K562 (cell line): ENCODE results near the gene FBXO15. TPM values are rescaled to one million over a fixed set of nuclear protein-coding genes. Genes with fewer than 3 reads are reported as not detected.

Source experiments
- ARHGAP35 ChIP-seq: fragments of 450-650 bp; IDR thresholded peaks from 2 replicates; pipeline ENCODE4 v1.6.1; 2018; ENCODE audit not compliant: partially characterized antibody
- FOXA3 ChIP-seq, 2 experiments: fragments of 450-650 bp in 1 of 2; sonication (generic) in 1 of 2; formaldehyde crosslinking; IDR thresholded peaks in 1 of 2; conservative IDR thresholded peaks in 1 of 2; 2 replicates each; pipeline versions ENCODE4 v1.4.0 to v1.8.0; 2020 to 2022; ENCODE audit warnings: mild to moderate bottlenecking in 2 of 2, missing genetic modification reagents in 1 of 2
- ILK ChIP-seq: fragments of 450-650 bp; IDR thresholded peaks from 2 replicates; pipeline ENCODE4 v1.6.1; 2016; ENCODE audit warnings: missing genetic modification characterization, low read depth, mild to moderate bottlenecking, missing compliant biosample characterization, moderate library complexity, borderline replicate concordance
- JUN ChIP-seq, 2 experiments: sonication (generic) in 1 of 2; formaldehyde crosslinking in 1 of 2; IDR thresholded peaks; 2 replicates each; pipeline versions ENCODE4 v1.6.1 to v1.8.0; 2012 to 2022; ENCODE audit warnings: borderline replicate concordance in 2 of 2, mild to moderate bottlenecking in 2 of 2, improper control_type of control experiment in 1 of 2, low read depth in 1 of 2, low read length in 1 of 2, missing genetic modification reagents in 1 of 2
- LARP7 ChIP-seq: fragments of 450-650 bp; IDR thresholded peaks from 2 replicates; pipeline ENCODE4 v1.6.1; 2016
- NR2C1 ChIP-seq, 2 experiments: fragments of 450-650 bp; IDR thresholded peaks; 2 replicates each; pipeline ENCODE4 v1.6.1; 2017; ENCODE audit warnings: mild to moderate bottlenecking in 2 of 2, antibody characterized with exemption in 1 of 2, inconsistent platforms in 1 of 2, missing compliant biosample characterization in 1 of 2, missing genetic modification characterization in 1 of 2
- SIRT6 ChIP-seq: IDR thresholded peaks from one replicate; pipeline ENCODE4 v1.6.1; 2012; ENCODE audit warnings: low read depth, mild to moderate bottlenecking, control low read depth, inconsistent platforms, low read length, moderate library complexity
- SNIP1 ChIP-seq: fragments of 450-650 bp; IDR thresholded peaks from 2 replicates; pipeline ENCODE4 v1.7.1; 2017; ENCODE audit warnings: low read depth, mild to moderate bottlenecking
- ZNF140 ChIP-seq: fragments of 250-450 bp; sonication (Bioruptor Pico); IDR thresholded peaks from 2 replicates; pipeline ENCODE4 v1.8.0; 2021; ENCODE audit warnings: moderate library complexity, mild to moderate bottlenecking, inconsistent platforms
- polyA plus RNA-seq, 8 experiments: library from polyadenylated mRNA; depleted of rRNA in 4 of 8; stranded (reverse) in 5 of 8; unstranded in 3 of 8; fragments of >200 nt; fragmentation: Nextera tagmentation in 2 of 8; fragmentation: Illumina TruSeq in 1 of 8; extraction: Ambion mirVana in 2 of 8; extraction: Trizol in 1 of 8; gene quantifications; 2 replicates each; pipeline versions ENCODE4 v1.2.1 to v1.2.3, GENCODE V29; 2011 to 2014; ENCODE audit warnings: inconsistent platforms in 1 of 8, missing spikeins in 1 of 8
- total RNA-seq, 7 experiments: library from RNA; depleted of rRNA in 6 of 7; stranded (reverse); fragments of >200 nt in 6 of 7; fragmentation: Illumina TruSeq in 2 of 7; extraction: Trizol in 2 of 7; gene quantifications; 2 replicates each; pipeline versions ENCODE4 v1.2.1 to v1.2.3, GENCODE V29; 2011 to 2021; ENCODE audit warnings: low replicate concordance in 1 of 7
- TF ChIP-seq, protein P1 (sequence below): IDR thresholded peaks from 3 replicates; pipeline ENCODE4 v1.6.1; 2011; ENCODE audit warnings: borderline replicate concordance, mild to moderate bottlenecking, moderate library complexity; ENCODE audit not compliant: insufficient read length; ENCODE audit errors: extremely low read depth
- TF ChIP-seq, protein P2 (sequence below): fragments of 150-350 bp; conservative IDR thresholded peaks from 2 replicates; pipeline ENCODE4 v1.6.1; 2014; ENCODE audit warnings: low read length
- TF ChIP-seq, protein P3 (sequence below): fragments of 250-450 bp; sonication (Bioruptor Pico); IDR thresholded peaks from 2 replicates; pipeline ENCODE4 v1.4.0; 2020; ENCODE audit warnings: mild to moderate bottlenecking, moderate library complexity

FBXO15 gene
- total and polyA plus RNA-seq, 9 of the 15 experiments (the other 6 are each of a cell fraction or from before 2014, with no cell fraction given), result 0.07 to 0.43 (median 0.27) TPM; not detected in 1

DNA sequence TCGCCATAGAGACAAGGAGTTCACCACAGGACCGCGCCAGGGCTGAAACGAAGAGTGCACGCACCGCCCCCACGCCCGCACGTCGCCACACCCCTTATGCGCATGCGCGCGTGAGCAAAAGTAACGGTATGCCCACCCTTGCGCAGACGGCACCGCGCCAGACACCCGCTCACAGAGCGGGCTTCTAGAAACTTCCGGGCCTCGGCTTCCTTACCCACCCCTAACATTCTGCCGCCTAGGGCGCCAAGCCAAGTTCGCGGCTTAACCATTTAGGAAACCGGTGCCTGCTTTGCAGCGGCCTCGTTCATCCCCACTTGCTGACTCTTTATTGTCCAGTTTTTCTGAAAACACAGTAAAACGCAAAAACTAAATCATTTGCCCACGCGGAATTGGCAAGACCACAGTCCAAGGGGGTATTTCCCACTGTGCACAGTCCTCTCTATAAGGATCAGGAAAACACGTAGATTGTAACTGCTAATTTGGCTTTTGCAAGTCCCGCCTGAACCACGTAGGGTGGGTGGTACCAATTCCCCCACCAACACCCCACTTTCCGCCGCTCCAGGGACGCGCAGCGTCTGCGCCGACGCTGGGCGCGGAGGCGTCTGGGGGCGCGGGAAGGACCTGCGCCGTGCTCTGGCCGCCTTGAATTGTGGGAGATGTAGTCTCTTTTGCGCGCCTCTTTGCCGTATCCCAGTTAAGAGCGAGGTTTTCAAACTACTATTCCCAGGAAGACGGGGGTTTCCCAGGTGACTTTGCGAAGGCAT is at the start of gene FBXO15, which contains the start of gene TIMM21 (continued):
- TF ChIP-seq, protein P1, sequence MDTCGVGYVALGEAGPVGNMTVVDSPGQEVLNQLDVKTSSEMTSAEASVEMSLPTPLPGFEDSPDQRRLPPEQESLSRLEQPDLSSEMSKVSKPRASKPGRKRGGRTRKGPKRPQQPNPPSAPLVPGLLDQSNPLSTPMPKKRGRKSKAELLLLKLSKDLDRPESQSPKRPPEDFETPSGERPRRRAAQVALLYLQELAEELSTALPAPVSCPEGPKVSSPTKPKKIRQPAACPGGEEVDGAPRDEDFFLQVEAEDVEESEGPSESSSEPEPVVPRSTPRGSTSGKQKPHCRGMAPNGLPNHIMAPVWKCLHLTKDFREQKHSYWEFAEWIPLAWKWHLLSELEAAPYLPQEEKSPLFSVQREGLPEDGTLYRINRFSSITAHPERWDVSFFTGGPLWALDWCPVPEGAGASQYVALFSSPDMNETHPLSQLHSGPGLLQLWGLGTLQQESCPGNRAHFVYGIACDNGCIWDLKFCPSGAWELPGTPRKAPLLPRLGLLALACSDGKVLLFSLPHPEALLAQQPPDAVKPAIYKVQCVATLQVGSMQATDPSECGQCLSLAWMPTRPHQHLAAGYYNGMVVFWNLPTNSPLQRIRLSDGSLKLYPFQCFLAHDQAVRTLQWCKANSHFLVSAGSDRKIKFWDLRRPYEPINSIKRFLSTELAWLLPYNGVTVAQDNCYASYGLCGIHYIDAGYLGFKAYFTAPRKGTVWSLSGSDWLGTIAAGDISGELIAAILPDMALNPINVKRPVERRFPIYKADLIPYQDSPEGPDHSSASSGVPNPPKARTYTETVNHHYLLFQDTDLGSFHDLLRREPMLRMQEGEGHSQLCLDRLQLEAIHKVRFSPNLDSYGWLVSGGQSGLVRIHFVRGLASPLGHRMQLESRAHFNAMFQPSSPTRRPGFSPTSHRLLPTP, result no peak
- TF ChIP-seq ARHGAP35 (no peak), SNIP1 (no peak), ZNF140 (CRISPR knock-in tag) (no peak), JUN (IDR thresholded peaks at IDR 0.05; ENCODE audit: borderline replicate concordance, low read depth, low read length) (0 out of 2 replicates have a peak, but pooled peaks have one; percentile 22), JUN (CRISPR knock-in tag; IDR thresholded peaks at IDR 0.05; ENCODE audit: borderline replicate concordance) (no peak), FOXA3 (CRISPR knock-in tag; conservative IDR thresholded peaks at IDR 0.05 in 1 of 2, IDR thresholded peaks at IDR 0.05 in 1 of 2) (no peak), NR2C1 (IDR thresholded peaks at IDR 0.05) (peak; percentile 18; the same call in 1 of the 2 replicates), NR2C1 (tag; IDR thresholded peaks at IDR 0.05) (peak; percentile 62; the same call in 1 of the 2 replicates), LARP7 (no peak), ILK (no peak), SIRT6 (no peak)
- TF ChIP-seq, protein P2, sequence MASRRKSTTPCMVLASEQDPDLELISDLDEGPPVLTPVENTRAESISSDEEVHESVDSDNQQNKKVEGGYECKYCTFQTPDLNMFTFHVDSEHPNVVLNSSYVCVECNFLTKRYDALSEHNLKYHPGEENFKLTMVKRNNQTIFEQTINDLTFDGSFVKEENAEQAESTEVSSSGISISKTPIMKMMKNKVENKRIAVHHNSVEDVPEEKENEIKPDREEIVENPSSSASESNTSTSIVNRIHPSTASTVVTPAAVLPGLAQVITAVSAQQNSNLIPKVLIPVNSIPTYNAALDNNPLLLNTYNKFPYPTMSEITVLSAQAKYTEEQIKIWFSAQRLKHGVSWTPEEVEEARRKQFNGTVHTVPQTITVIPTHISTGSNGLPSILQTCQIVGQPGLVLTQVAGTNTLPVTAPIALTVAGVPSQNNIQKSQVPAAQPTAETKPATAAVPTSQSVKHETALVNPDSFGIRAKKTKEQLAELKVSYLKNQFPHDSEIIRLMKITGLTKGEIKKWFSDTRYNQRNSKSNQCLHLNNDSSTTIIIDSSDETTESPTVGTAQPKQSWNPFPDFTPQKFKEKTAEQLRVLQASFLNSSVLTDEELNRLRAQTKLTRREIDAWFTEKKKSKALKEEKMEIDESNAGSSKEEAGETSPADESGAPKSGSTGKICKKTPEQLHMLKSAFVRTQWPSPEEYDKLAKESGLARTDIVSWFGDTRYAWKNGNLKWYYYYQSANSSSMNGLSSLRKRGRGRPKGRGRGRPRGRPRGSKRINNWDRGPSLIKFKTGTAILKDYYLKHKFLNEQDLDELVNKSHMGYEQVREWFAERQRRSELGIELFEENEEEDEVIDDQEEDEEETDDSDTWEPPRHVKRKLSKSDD, result no peak
- TF ChIP-seq, protein P3, sequence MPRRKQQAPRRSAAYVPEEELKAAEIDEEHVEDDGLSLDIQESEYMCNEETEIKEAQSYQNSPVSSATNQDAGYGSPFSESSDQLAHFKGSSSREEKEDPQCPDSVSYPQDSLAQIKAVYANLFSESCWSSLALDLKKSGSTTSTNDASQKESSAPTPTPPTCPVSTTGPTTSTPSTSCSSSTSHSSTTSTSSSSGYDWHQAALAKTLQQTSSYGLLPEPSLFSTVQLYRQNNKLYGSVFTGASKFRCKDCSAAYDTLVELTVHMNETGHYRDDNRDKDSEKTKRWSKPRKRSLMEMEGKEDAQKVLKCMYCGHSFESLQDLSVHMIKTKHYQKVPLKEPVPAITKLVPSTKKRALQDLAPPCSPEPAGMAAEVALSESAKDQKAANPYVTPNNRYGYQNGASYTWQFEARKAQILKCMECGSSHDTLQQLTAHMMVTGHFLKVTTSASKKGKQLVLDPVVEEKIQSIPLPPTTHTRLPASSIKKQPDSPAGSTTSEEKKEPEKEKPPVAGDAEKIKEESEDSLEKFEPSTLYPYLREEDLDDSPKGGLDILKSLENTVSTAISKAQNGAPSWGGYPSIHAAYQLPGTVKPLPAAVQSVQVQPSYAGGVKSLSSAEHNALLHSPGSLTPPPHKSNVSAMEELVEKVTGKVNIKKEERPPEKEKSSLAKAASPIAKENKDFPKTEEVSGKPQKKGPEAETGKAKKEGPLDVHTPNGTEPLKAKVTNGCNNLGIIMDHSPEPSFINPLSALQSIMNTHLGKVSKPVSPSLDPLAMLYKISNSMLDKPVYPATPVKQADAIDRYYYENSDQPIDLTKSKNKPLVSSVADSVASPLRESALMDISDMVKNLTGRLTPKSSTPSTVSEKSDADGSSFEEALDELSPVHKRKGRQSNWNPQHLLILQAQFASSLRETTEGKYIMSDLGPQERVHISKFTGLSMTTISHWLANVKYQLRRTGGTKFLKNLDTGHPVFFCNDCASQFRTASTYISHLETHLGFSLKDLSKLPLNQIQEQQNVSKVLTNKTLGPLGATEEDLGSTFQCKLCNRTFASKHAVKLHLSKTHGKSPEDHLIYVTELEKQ, result no peak
